ENCODE data around the gene GRIK4.

Gene GRIK4

GRCh38 chr11:120633616-120634393, 122.3 kb downstream of the GRIK4 start:
- no peaks in the 10 kb centered on the region for H3K79me2 ChIP-seq (ENCODE audit: insufficient read depth, low read length)
- H4K20me1 ChIP-seq (ENCODE audit: insufficient read depth, low read length, poor library complexity, severe bottlenecking): no peaks in the 10 kb centered on the region
- H3K4me3 ChIP-seq (ENCODE audit: low read length, poor library complexity, severe bottlenecking): no peak overlapping the region
- TF ChIP-seq CTCF (conservative IDR thresholded peaks at IDR 0.05; ENCODE audit: low read length) (no peak), EZH2phosphoT487 (IDR thresholded peaks at IDR 0.05; ENCODE audit: borderline replicate concordance) (no peak)
- H3K9me3 ChIP-seq (ENCODE audit: insufficient read depth, low read depth, low read length): no peaks in the 10 kb centered on the region
- no peak overlapping the region for H3K4me2 ChIP-seq (ENCODE audit: low read depth, low read length, poor library complexity, severe bottlenecking)
- H3F3A ChIP-seq (ENCODE audit: low read depth): no peaks in the 10 kb centered on the region
- no peaks in the 10 kb centered on the region for H3K9me2 ChIP-seq (replicated peaks; ENCODE audit: low read depth, low read length)
- no peaks in the 10 kb centered on the region for H3K4me1 ChIP-seq (ENCODE audit: insufficient read depth, low read length, poor library complexity, severe bottlenecking)
- H2AFZ ChIP-seq (ENCODE audit: low read length): no peak overlapping the region
- no peaks in the 10 kb centered on the region for H3K36me3 ChIP-seq (ENCODE audit: insufficient read depth, low read length)
- H3K9ac ChIP-seq (ENCODE audit: low read depth, low read length, poor library complexity, severe bottlenecking): no peak overlapping the region
- H3K27me3 ChIP-seq (ENCODE audit: insufficient read depth, low read length, poor library complexity, severe bottlenecking): no peaks in the 10 kb centered on the region

DNA sequence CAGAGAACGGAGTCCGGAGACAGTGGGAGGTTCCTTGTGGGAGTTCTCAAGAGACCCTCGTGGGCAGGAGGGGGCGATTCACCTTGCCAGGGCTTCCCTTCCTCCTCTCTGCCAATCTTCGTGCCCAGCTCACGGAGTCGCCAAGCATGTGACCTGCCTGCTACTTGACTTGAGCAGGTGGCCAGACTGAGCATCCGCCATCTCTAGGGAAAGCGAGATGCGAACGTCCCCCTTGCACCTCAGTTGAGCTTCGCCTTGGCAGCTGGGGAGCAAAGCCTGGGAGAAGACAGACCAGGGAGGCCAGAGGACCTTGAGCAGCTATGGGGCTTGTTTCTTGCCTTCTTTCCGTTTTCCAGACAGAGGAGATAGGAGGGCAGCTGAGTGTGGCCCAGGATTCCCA, 123.2 kb downstream of the GRIK4 start:
- Histone ChIP-seq H3K9me2 (replicated peaks; ENCODE audit: low read depth, low read length) (no peaks in the 10 kb centered on the region), H3K27me3 (ENCODE audit: insufficient read depth, low read length, poor library complexity, severe bottlenecking) (no peaks in the 10 kb centered on the region), H3K36me3 (ENCODE audit: insufficient read depth, low read length) (no peaks in the 10 kb centered on the region), H3K9me3 (ENCODE audit: insufficient read depth, low read depth, low read length) (no peaks in the 10 kb centered on the region), H3K9ac (ENCODE audit: low read depth, low read length, poor library complexity, severe bottlenecking) (no peak overlapping the region), H3K4me1 (ENCODE audit: insufficient read depth, low read length, poor library complexity, severe bottlenecking) (no peaks in the 10 kb centered on the region), H3K4me3 (ENCODE audit: low read length, poor library complexity, severe bottlenecking) (no peak overlapping the region), H3F3A (ENCODE audit: low read depth) (no peaks in the 10 kb centered on the region), H3K79me2 (ENCODE audit: insufficient read depth, low read length) (no peaks in the 10 kb centered on the region), H3K4me2 (ENCODE audit: low read depth, low read length, poor library complexity, severe bottlenecking) (no peak overlapping the region), H2AFZ (ENCODE audit: low read length) (no peak overlapping the region), H4K20me1 (ENCODE audit: insufficient read depth, low read length, poor library complexity, severe bottlenecking) (no peaks in the 10 kb centered on the region)
- TF ChIP-seq CTCF (conservative IDR thresholded peaks at IDR 0.05; ENCODE audit: low read length): no peak
- no peak for TF ChIP-seq EZH2phosphoT487 (IDR thresholded peaks at IDR 0.05; ENCODE audit: borderline replicate concordance)

DNA sequence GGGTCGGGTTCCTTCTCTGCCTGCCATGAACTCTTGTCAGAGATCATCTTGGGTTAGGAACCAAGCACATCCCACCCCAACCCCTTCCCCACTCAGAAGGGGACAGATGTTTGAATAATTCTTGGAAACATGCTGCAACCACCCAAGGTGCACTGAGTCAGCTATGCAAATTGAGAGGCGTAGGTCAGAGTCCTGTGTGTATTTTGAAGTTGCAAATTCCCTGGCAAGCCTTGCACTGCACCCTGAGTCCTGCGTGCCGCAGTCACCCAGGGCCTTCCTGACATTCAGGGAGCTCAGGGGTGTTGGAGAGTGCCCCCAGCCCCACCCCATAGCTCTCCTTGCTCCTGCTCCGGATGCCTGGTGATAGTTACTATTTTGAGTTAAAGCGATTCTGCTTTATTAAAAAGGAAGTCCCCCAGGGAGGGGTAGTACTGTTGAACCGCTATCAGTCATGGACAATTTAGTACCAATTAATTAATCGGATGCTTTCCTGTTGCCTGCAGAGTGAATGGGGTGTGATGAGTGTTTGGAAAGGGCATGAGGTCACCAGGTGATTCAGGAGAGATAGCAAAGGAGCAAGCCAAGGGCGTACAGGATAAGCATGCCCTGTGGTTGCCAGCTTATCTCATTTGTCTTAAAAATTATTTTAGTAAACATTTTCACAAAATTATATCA, 123.7 kb downstream of the GRIK4 start:
- Histone ChIP-seq H3K4me2 (ENCODE audit: low read depth, low read length, poor library complexity, severe bottlenecking) (no peak overlapping the region), H2AFZ (ENCODE audit: low read length) (no peak overlapping the region), H4K20me1 (ENCODE audit: insufficient read depth, low read length, poor library complexity, severe bottlenecking) (no peaks in the 10 kb centered on the region), H3K79me2 (ENCODE audit: insufficient read depth, low read length) (no peaks in the 10 kb centered on the region), H3K4me1 (ENCODE audit: insufficient read depth, low read length, poor library complexity, severe bottlenecking) (no peaks in the 10 kb centered on the region), H3K9me3 (ENCODE audit: insufficient read depth, low read depth, low read length) (no peaks in the 10 kb centered on the region), H3K9ac (ENCODE audit: low read depth, low read length, poor library complexity, severe bottlenecking) (no peak overlapping the region), H3K4me3 (ENCODE audit: low read length, poor library complexity, severe bottlenecking) (no peak overlapping the region), H3K27me3 (ENCODE audit: insufficient read depth, low read length, poor library complexity, severe bottlenecking) (no peaks in the 10 kb centered on the region), H3K36me3 (ENCODE audit: insufficient read depth, low read length) (no peaks in the 10 kb centered on the region), H3K9me2 (replicated peaks; ENCODE audit: low read depth, low read length) (no peaks in the 10 kb centered on the region), H3F3A (ENCODE audit: low read depth) (no peaks in the 10 kb centered on the region)
- TF ChIP-seq CTCF (conservative IDR thresholded peaks at IDR 0.05; ENCODE audit: low read length): no peak
- no peak for TF ChIP-seq EZH2phosphoT487 (IDR thresholded peaks at IDR 0.05; ENCODE audit: borderline replicate concordance)
